ENCODE results near the gene HCN4. TPM values are rescaled to one million over a fixed set of nuclear protein-coding genes. Genes with fewer than 3 reads are reported as not detected.

HCN4 gene
- total and polyA plus RNA-seq, 2 donors (not counting 3 experiments of a cell fraction or from before 2014, with no cell fraction given), result 0.01 TPM; not detected in 1

GRCh38 chr15:73392025-73392424 is 23.3 kb upstream of the HCN4 start:
- H3K27ac ChIP-seq (ENCODE audit: insufficient read depth, low read depth, low read length), result no peak overlapping the region
- FAIRE-seq, result no peak
- no peaks in the 10 kb centered on the region for H3K79me2 ChIP-seq (ENCODE audit: control insufficient read depth, insufficient read depth, low read length)
- CTCF ChIA-PET, result no interaction called here
- H3K9ac ChIP-seq (replicated peaks; ENCODE audit: extremely low read depth, insufficient read depth, low read length), result no peak overlapping the region
- DNase-seq (ENCODE audit: low read depth, low spot score), result no peak
- no peaks in the 10 kb centered on the region for H3K36me3 ChIP-seq (ENCODE audit: control insufficient read depth in 2 of 2, extremely low read depth in 1 of 2, insufficient read depth in 2 of 2, low read length in 2 of 2)
- TF ChIP-seq POLR2A (IDR thresholded peaks at IDR 0.05; ENCODE audit: low read depth, low read length), result no peak
- no peak for TF ChIP-seq JUN (IDR thresholded peaks at IDR 0.05; ENCODE audit: borderline replicate concordance, insufficient read depth, insufficient read length, low read depth)
- TF ChIP-seq MAX (IDR thresholded peaks at IDR 0.05; ENCODE audit: insufficient read depth, insufficient read length), result no peak
- TF ChIP-seq POLR2AphosphoS5 (IDR thresholded peaks at IDR 0.05; ENCODE audit: insufficient read depth, low read depth, low read length), result no peak
- no peak for TF ChIP-seq EZH2 (IDR thresholded peaks at IDR 0.05; ENCODE audit: borderline replicate concordance, low read depth, low read length, severe bottlenecking)
- TF ChIP-seq CTCF (IDR thresholded peaks at IDR 0.05; ENCODE audit: extremely low read depth in 1 of 2, insufficient read depth in 1 of 2, low read depth in 1 of 2, low read length in 2 of 2), result no peak
- TF ChIP-seq GATA2 (IDR thresholded peaks at IDR 0.05; ENCODE audit: insufficient read depth, insufficient read length, low read depth, low read length), result no peak
- no peak for TF ChIP-seq FOS (IDR thresholded peaks at IDR 0.05; ENCODE audit: borderline replicate concordance, insufficient read depth, low read length)
- no peak for TF ChIP-seq MYC (IDR thresholded peaks at IDR 0.05; ENCODE audit: low read depth, low read length)
- H3K9me1 ChIP-seq (replicated peaks; ENCODE audit: control insufficient read depth, extremely low read depth, insufficient read depth, low read length), result no peaks in the 10 kb centered on the region
- no peak overlapping the region for H3K4me2 ChIP-seq (ENCODE audit: insufficient read depth, low read length)
- intact Hi-C loops (cut with micrococcal nuclease) (no loop called here), dilution Hi-C loops (cut with MboI; ENCODE audit: extremely low pct_ligation_motif_present, low sequenced_read_pairs) (no loop called here)
- no peaks in the 10 kb centered on the region for H3K9me3 ChIP-seq (replicated peaks; ENCODE audit: control insufficient read depth, insufficient read depth, low read length)
- no peaks in the 10 kb centered on the region for H3K4me1 ChIP-seq (ENCODE audit: control insufficient read depth, extremely low read depth, insufficient read depth, low read length)
- H3K4me3 ChIP-seq (replicated peaks in 1 of 3; ENCODE audit: insufficient read depth in 1 of 3, low read depth in 1 of 3, low read length in 3 of 3), result no peak overlapping the region
- H4K20me1 ChIP-seq (replicated peaks; ENCODE audit: control insufficient read depth, extremely low read depth, insufficient read depth, low read length), result no peaks in the 10 kb centered on the region
- POLR2A ChIA-PET, result no interaction called here
- no peaks in the 10 kb centered on the region for H3K27me3 ChIP-seq (ENCODE audit: control insufficient read depth in 2 of 2, insufficient read depth in 2 of 2, low read length in 2 of 2)
- no peak overlapping the region for H2AFZ ChIP-seq (ENCODE audit: low read depth, low read length)
- BruUV-seq (replicated peaks), result no TSS peak

Data from endothelial cell of umbilical vein (primary cell).